ENCODE data around the gene BRD2.

BRD2 gene

DNA sequence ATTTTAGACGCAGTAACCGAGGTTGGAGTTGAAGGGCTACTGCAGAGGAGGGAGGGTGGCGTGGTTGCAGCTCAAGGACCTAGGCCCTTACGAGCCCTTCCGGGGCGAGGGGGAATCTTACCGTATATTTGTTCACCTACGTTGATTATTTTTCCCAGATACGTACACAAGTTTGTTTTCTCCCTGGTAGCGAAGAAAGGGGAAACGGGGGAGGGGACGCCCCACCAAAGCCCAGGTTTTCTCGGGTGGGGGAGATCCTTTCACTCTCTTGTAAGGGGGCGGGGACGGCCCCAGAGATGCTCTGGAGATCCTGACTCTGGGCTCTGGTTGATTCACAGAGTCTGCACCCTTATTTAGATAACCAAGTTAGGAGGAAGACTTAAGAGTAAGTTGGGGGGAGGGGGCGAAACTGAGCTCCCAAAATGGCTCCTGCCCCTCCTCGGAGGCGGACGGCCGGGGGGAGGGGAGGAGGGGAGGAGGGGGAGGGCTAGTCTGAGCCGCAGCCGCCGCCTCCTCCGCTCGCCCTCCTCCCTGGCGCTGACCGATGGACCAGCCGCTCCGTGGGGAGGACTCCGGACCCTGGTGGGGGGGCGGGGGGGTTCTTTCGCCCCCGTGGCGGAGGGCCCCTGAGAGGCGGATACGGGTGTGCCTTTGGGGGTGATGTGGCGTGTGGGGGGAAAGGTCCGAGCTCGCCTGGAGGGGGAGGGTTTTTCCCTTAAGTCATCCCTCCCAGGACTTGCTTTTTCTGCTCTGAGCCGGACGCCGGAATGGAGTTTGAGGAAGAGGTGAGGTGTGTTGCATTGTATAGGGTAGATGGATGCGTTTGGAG, 2.2 kb downstream of the BRD2 start:
- Histone ChIP-seq H3K4me3 (ENCODE audit: low read length) (peak overlapping the region; percentile 99), H3K36me3 (ENCODE audit: control insufficient read depth, insufficient read depth, low read length) (peaks cover 13% of the 10 kb centered on the region), H3K27me3 (ENCODE audit: control insufficient read depth, insufficient read depth, low read length) (no peaks in the 10 kb centered on the region), H3K27ac (ENCODE audit: low read depth, low read length) (peak overlapping the region; percentile 100), H3K4me1 (ENCODE audit: control insufficient read depth, insufficient read depth, low read length) (peaks cover 13% of the 10 kb centered on the region), H3K9ac (ENCODE audit: low read length) (peak overlapping the region; percentile 99)

DNA sequence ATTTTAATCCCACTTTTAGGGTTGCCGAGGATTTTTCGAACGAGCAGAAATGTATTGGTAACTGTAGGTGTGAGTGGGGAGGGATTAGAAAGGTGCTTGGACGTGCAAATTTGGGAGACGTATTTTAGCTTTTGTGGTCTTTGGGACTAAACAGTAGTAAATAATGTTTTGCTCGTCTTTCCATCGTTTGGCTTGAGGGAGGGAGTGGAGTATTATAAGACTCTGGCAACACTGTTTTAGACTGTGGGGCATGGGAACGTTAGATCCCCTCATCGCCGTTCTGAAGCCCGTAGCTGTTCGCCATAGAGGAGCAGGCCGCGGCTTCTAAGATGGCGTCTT, 2.8 kb downstream of the BRD2 start:
- H3K9ac ChIP-seq (ENCODE audit: low read length) = peak overlapping the region; percentile 99
- peak overlapping the region; percentile 85 for H3K4me3 ChIP-seq (ENCODE audit: low read length)
- peaks cover 13% of the 10 kb centered on the region for H3K4me1 ChIP-seq (ENCODE audit: control insufficient read depth, insufficient read depth, low read length)
- no peaks in the 10 kb centered on the region for H3K27me3 ChIP-seq (ENCODE audit: control insufficient read depth, insufficient read depth, low read length)
- H3K36me3 ChIP-seq (ENCODE audit: control insufficient read depth, insufficient read depth, low read length) = peaks cover 19% of the 10 kb centered on the region
- peak overlapping the region; percentile 100 for H3K27ac ChIP-seq (ENCODE audit: low read depth, low read length)

DNA sequence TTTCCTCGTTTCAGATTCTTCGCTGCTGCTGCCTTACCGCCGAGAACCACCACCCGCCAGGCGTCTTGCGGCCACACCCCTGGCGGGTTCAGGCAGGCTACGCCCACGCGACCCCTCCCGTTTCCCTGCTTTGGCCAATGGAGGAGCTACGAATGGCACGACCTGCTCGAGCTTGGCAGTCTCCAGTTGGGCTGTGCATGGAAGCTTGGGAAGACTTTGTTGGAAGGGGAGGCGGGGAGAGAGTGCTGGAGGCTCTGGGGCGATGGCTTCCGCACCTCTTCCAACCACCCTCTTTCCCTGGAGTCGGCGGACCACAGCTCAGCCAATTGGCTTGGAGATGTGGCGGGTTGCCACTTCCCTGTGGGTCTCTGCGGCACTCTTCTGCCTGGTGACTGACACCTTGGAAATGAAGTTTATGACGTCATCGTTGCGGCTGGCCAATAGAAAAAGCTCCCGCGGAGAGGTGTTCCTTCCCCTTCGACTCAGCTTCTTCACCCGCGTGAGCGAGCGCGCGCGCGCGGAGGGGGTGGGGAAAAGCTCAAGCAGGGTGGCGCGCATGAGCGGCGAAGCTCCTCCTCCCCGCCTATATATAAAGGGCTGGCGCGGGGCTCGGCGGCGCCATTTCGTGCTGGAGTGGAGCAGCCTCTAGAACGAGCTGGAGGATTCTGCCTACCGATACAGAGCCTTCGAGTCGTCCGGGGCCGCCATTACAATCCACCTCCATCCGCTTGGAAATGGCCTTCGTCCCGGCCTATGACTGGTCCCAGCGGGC, 3.4 kb downstream of the BRD2 start:
- H3K27ac ChIP-seq (ENCODE audit: low read depth, low read length) = peak overlapping the region; percentile 100
- H3K4me1 ChIP-seq (ENCODE audit: control insufficient read depth, insufficient read depth, low read length) = peaks cover 13% of the 10 kb centered on the region
- peak overlapping the region; percentile 85 for H3K4me3 ChIP-seq (ENCODE audit: low read length)
- peaks cover 25% of the 10 kb centered on the region for H3K36me3 ChIP-seq (ENCODE audit: control insufficient read depth, insufficient read depth, low read length)
- H3K9ac ChIP-seq (ENCODE audit: low read length) = peak overlapping the region; percentile 99
- no peaks in the 10 kb centered on the region for H3K27me3 ChIP-seq (ENCODE audit: control insufficient read depth, insufficient read depth, low read length)

- Histone ChIP-seq H3K9ac (ENCODE audit: low read length) (peak overlapping the region; percentile 57), H3K36me3 (ENCODE audit: control insufficient read depth, insufficient read depth, low read length) (peaks cover 32% of the 10 kb centered on the region), H3K4me3 (ENCODE audit: low read length) (peak overlapping the region; percentile 60), H3K27ac (ENCODE audit: low read depth, low read length) (peak overlapping the region; percentile 71), H3K4me1 (ENCODE audit: control insufficient read depth, insufficient read depth, low read length) (peaks cover 7% of the 10 kb centered on the region), H3K27me3 (ENCODE audit: control insufficient read depth, insufficient read depth, low read length) (no peaks in the 10 kb centered on the region)
Measured at GRCh38 chr6:32972353-32973143, 4.2 kb downstream of the BRD2 start.

DNA sequence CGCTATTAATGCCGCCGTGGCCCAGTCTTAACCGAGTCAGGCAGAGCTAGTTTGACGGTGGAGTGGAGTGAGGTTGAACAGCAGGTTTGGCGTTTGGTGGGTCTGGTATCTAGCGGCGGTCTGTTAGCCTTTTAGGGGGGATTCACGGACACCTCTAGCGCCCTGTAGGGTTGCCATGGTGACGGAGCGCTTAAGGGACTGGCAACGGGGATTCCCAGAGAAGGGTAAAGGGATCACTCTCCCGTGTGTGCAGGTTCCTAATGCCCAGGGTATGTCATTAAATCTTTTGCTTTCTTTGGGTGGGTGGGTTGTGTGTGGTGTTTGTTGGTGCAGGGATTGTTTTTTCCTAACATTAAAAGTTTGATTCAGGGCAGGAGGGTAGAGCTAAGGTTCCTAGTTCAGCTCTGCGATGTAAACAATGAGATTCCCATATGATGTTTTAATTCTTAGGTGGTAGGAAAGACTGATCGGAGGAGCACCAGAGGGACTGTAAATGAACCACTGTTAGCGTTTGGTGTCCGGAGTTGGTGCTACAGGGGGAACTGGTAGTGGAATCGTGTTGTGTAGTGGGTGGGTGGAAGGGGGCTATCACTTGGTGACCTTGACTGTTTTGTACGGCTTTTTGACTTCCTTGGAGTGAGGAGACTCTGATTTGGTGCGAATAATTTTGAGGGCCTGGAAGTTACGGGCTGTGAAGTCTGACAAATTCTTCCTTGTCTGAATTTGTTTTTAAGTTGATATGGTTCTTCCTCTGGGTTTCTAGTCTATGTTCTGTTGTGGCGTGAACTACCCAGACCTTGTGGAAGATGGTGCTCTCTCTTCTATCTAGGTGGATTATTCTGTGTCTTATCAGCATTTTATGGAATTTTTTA, 5.0 kb downstream of the BRD2 start:
- peaks cover 39% of the 10 kb centered on the region for H3K36me3 ChIP-seq (ENCODE audit: control insufficient read depth, insufficient read depth, low read length)
- peaks cover 7% of the 10 kb centered on the region for H3K4me1 ChIP-seq (ENCODE audit: control insufficient read depth, insufficient read depth, low read length)
- peak overlapping the region; percentile 60 for H3K4me3 ChIP-seq (ENCODE audit: low read length)
- no peaks in the 10 kb centered on the region for H3K27me3 ChIP-seq (ENCODE audit: control insufficient read depth, insufficient read depth, low read length)
- peak overlapping the region; percentile 71 for H3K27ac ChIP-seq (ENCODE audit: low read depth, low read length)
- H3K9ac ChIP-seq (ENCODE audit: low read length) = peak overlapping the region; percentile 6

- H3K36me3 ChIP-seq (ENCODE audit: control insufficient read depth, insufficient read depth, low read length) = peaks cover 44% of the 10 kb centered on the region
- peak overlapping the region; percentile 34 for H3K9ac ChIP-seq (ENCODE audit: low read length)
- peaks cover 7% of the 10 kb centered on the region for H3K4me1 ChIP-seq (ENCODE audit: control insufficient read depth, insufficient read depth, low read length)
- no peak overlapping the region for H3K27ac ChIP-seq (ENCODE audit: low read depth, low read length)
- no peaks in the 10 kb centered on the region for H3K27me3 ChIP-seq (ENCODE audit: control insufficient read depth, insufficient read depth, low read length)
- peak overlapping the region; percentile 60 for H3K4me3 ChIP-seq (ENCODE audit: low read length)
Measured at GRCh38 chr6:32974016-32974333, 5.6 kb downstream of the BRD2 start.

- no peak overlapping the region for H3K27ac ChIP-seq (ENCODE audit: low read depth, low read length)
- H3K27me3 ChIP-seq (ENCODE audit: control insufficient read depth, insufficient read depth, low read length) = no peaks in the 10 kb centered on the region
- H3K9ac ChIP-seq (ENCODE audit: low read length) = peak overlapping the region; percentile 34
- peaks cover 50% of the 10 kb centered on the region for H3K36me3 ChIP-seq (ENCODE audit: control insufficient read depth, insufficient read depth, low read length)
- H3K4me3 ChIP-seq (ENCODE audit: low read length) = peak overlapping the region; percentile 60
- peaks cover 7% of the 10 kb centered on the region for H3K4me1 ChIP-seq (ENCODE audit: control insufficient read depth, insufficient read depth, low read length)
Measured at GRCh38 chr6:32974541-32975308, 6.3 kb downstream of the BRD2 start.

- Histone ChIP-seq H3K36me3 (ENCODE audit: control insufficient read depth, insufficient read depth, low read length) (peaks cover 62% of the 10 kb centered on the region), H3K27ac (ENCODE audit: low read depth, low read length) (no peak overlapping the region), H3K27me3 (ENCODE audit: control insufficient read depth, insufficient read depth, low read length) (no peaks in the 10 kb centered on the region), H3K9ac (ENCODE audit: low read length) (no peak overlapping the region), H3K4me1 (ENCODE audit: control insufficient read depth, insufficient read depth, low read length) (peaks cover 7% of the 10 kb centered on the region), H3K4me3 (ENCODE audit: low read length) (no peak overlapping the region)
Measured at GRCh38 chr6:32975886-32976285, 7.5 kb downstream of the BRD2 start.

DNA sequence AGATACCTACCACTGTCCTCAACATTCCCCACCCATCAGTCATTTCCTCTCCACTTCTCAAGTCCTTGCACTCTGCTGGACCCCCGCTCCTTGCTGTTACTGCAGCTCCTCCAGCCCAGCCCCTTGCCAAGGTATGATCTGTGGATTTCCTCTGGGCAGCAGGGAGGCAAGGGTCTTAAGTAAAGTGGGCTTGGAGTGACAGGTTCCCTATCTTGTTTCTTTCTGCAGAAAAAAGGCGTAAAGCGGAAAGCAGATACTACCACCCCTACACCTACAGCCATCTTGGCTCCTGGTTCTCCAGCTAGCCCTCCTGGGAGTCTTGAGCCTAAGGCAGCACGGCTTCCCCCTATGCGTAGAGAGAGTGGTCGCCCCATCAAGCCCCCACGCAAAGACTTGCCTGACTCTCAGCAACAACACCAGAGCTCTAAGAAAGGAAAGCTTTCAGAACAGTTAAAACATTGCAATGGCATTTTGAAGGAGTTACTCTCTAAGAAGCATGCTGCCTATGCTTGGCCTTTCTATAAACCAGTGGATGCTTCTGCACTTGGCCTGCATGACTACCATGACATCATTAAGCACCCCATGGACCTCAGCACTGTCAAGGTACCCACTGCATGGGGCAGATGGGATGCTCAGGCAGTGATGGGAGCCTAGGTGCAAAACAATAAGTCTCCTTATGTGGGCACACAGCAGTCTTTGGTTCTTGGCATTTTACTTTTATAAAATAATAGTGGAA, 8.1 kb downstream of the BRD2 start:
- peaks cover 7% of the 10 kb centered on the region for H3K4me1 ChIP-seq (ENCODE audit: control insufficient read depth, insufficient read depth, low read length)
- no peak overlapping the region for H3K9ac ChIP-seq (ENCODE audit: low read length)
- H3K27ac ChIP-seq (ENCODE audit: low read depth, low read length) = no peak overlapping the region
- no peaks in the 10 kb centered on the region for H3K27me3 ChIP-seq (ENCODE audit: control insufficient read depth, insufficient read depth, low read length)
- H3K36me3 ChIP-seq (ENCODE audit: control insufficient read depth, insufficient read depth, low read length) = peaks cover 63% of the 10 kb centered on the region
- no peak overlapping the region for H3K4me3 ChIP-seq (ENCODE audit: low read length)

DNA sequence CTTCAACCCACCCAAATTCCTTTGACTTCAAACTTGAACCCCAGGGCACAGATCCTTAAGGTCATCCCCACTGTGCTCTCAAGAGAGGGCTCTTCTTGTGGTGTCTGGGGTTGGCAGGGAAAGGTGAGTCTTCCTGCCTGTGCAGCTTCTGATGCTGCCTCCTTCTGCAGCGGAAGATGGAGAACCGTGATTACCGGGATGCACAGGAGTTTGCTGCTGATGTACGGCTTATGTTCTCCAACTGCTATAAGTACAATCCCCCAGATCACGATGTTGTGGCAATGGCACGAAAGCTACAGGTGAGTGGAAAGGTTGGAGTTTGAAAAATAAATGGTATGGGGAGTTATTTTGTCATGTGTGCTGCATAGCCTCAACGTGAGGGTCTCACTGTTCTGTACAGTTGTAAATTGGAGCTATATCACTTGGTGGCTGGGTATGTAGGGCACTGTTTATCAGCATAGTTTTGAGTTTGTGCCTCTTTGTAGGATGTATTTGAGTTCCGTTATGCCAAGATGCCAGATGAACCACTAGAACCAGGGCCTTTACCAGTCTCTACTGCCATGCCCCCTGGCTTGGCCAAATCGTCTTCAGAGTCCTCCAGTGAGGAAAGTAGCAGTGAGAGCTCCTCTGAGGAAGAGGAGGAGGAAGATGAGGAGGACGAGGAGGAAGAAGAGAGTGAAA, 9.0 kb downstream of the BRD2 start:
- Histone ChIP-seq H3K9ac (ENCODE audit: low read length) (no peak overlapping the region), H3K4me3 (ENCODE audit: low read length) (no peak overlapping the region), H3K4me1 (ENCODE audit: control insufficient read depth, insufficient read depth, low read length) (peaks cover 7% of the 10 kb centered on the region), H3K36me3 (ENCODE audit: control insufficient read depth, insufficient read depth, low read length) (peaks cover 63% of the 10 kb centered on the region), H3K27me3 (ENCODE audit: control insufficient read depth, insufficient read depth, low read length) (no peaks in the 10 kb centered on the region), H3K27ac (ENCODE audit: low read depth, low read length) (no peak overlapping the region)
